Measurements from ENCODE around the gene NAP1L1.

- TF ChIP-seq CTCF (IDR thresholded peaks at IDR 0.05) (no peak), SIN3A (IDR thresholded peaks at IDR 0.05; ENCODE audit: borderline replicate concordance, insufficient read depth, low read depth, low read length) (no peak)
Observed at GRCh38 chr12:76023069-76023690, 61.3 kb downstream of the NAP1L1 start.

Measured in Panc1 (cell line).